Measurements from ENCODE around the gene TTPAL.

DNA sequence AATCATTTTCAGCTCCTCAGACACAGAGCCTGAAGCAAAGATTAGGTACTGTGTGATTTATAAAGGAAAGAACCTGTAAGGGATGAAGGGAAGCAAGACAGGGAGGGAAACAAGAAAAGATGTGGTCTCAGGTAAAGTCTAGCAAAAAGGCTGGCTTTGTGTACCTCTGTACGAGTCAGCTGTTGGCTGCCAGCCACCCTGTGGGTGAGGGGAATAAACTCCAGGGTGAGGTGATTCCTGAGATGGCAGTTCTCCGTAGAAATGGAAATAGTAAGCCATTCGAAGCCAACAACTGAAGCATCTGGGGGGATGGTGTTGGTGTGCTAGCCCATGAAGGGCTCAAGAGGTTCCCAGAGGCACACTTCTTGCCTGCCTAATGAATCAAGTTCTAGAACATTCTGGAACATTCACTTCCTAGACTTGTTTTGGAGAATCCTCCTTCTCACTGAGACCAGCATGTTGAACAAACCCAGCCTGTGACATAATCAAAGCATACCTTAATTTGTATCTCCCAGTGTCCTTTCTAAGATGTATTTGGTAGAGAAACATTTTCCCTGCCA is 10.6 kb upstream of the TTPAL start:
- TF ChIP-seq, protein P1, sequence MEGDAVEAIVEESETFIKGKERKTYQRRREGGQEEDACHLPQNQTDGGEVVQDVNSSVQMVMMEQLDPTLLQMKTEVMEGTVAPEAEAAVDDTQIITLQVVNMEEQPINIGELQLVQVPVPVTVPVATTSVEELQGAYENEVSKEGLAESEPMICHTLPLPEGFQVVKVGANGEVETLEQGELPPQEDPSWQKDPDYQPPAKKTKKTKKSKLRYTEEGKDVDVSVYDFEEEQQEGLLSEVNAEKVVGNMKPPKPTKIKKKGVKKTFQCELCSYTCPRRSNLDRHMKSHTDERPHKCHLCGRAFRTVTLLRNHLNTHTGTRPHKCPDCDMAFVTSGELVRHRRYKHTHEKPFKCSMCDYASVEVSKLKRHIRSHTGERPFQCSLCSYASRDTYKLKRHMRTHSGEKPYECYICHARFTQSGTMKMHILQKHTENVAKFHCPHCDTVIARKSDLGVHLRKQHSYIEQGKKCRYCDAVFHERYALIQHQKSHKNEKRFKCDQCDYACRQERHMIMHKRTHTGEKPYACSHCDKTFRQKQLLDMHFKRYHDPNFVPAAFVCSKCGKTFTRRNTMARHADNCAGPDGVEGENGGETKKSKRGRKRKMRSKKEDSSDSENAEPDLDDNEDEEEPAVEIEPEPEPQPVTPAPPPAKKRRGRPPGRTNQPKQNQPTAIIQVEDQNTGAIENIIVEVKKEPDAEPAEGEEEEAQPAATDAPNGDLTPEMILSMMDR (IDR thresholded peaks at IDR 0.05) = no peak
- TF ChIP-seq POLR2A (IDR thresholded peaks at IDR 0.05) = no peak
